WERI-Rb-1 (cell line): Measurements from ENCODE around the gene C1orf116.

Source experiments
- DNase-seq: peaks from one replicate; pipeline ENCODE4 v3.0.0-alpha.2; 2020
- H3K27ac ChIP-seq: fragments of 250-450 bp; sonication (Bioruptor Pico); 2 replicates; pipeline ENCODE4 v1.5.1; 2020; ENCODE audit warnings: mild to moderate bottlenecking, moderate library complexity
- H3K27me3 ChIP-seq: fragments of 250-450 bp; sonication (Bioruptor Pico); 2 replicates; pipeline ENCODE4 v1.5.1; 2021; ENCODE audit warnings: mild to moderate bottlenecking, low read depth, moderate library complexity; ENCODE audit not compliant: insufficient read depth, severe bottlenecking
- H3K36me3 ChIP-seq: fragments of 250-450 bp; sonication (Bioruptor Pico); 2 replicates; pipeline ENCODE4 v1.5.1; 2020; ENCODE audit warnings: mild to moderate bottlenecking, moderate library complexity
- H3K4me3 ChIP-seq: 2 replicates; pipeline ENCODE4 v1.5.1; 2011; ENCODE audit warnings: low read depth, mild to moderate bottlenecking, control low read depth, low read length
- H3K9me3 ChIP-seq: fragments of 250-450 bp; sonication (Bioruptor Pico); 2 replicates; pipeline ENCODE4 v1.5.1; 2021; ENCODE audit warnings: mild to moderate bottlenecking, moderate library complexity; ENCODE audit not compliant: severe bottlenecking
- TF ChIP-seq, protein P1 (sequence below): IDR thresholded peaks from 2 replicates; pipeline ENCODE4 v1.5.1; 2011; ENCODE audit warnings: low read depth, mild to moderate bottlenecking, control low read depth, inconsistent platforms, low read length

Gene C1orf116

DNA sequence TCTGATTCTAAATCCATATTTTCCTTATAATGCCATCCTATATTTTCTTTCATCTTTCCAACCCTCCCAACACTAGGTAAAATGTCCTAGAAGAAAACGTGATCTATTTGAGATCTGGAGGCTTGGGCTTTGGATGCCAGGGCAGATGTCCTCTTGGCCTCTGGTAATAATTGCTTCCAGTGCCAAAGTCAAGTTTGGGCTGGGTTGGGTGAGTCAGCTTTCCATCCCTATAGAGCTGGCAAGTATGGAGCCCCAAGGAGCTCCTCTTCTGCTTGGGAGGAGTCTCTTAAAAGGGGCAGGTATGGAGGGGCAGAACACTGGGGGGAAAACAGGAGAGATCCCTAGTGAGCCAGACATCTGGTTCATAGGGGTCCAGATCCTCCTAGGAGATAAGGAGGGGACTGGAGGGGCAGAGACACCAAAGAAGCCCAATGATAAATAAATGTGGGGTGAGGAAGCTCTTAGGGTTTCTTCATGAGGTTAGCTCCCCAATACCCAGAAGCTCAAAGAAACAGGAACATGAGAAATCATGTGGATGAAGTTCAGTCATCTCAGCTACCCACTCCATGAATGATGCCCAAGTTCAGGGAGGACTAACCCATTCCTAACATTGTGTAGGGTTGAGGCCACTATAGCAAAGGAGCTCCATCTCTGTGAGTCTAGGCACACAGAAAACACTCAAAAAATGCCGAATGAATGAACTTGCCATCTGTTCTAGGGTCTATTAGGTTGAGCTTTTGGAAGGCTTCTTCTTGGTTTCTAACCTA, 3.5 kb downstream of the C1orf116 start:
- DNase-seq = no peak
- H3K27me3 ChIP-seq = peaks cover 98% of the 10 kb centered on the region
- no peak overlapping the region for H3K4me3 ChIP-seq
- no peaks in the 10 kb centered on the region for H3K36me3 ChIP-seq
- peaks cover 2% of the 10 kb centered on the region for H3K9me3 ChIP-seq
- H3K27ac ChIP-seq = no peak overlapping the region
- TF ChIP-seq, protein P1, sequence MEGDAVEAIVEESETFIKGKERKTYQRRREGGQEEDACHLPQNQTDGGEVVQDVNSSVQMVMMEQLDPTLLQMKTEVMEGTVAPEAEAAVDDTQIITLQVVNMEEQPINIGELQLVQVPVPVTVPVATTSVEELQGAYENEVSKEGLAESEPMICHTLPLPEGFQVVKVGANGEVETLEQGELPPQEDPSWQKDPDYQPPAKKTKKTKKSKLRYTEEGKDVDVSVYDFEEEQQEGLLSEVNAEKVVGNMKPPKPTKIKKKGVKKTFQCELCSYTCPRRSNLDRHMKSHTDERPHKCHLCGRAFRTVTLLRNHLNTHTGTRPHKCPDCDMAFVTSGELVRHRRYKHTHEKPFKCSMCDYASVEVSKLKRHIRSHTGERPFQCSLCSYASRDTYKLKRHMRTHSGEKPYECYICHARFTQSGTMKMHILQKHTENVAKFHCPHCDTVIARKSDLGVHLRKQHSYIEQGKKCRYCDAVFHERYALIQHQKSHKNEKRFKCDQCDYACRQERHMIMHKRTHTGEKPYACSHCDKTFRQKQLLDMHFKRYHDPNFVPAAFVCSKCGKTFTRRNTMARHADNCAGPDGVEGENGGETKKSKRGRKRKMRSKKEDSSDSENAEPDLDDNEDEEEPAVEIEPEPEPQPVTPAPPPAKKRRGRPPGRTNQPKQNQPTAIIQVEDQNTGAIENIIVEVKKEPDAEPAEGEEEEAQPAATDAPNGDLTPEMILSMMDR = no peak

DNA sequence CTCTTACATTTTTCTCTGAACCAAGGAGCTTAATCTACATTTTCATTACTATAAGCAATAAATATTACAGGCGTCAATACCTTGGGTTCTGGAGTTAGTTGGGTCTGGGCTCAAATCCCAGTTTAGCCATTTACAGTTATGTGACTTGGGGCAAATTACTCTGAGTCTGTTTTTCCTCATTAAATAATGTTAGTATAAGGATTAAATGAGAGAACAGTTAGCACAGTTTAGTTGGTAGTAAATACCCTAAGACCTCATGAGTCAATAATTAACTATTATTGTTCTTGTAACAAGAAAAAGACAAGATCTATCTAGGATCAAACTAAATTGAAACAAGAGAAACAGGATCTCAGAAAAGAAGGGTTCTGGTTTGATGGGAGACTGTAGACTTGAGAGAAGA, 4.6 kb downstream of the C1orf116 start:
- Histone ChIP-seq H3K27ac (no peak overlapping the region), H3K9me3 (peaks cover 2% of the 10 kb centered on the region), H3K4me3 (no peak overlapping the region), H3K36me3 (no peaks in the 10 kb centered on the region), H3K27me3 (peaks cover 98% of the 10 kb centered on the region)
- DNase-seq = no peak
- TF ChIP-seq, protein P1 = no peak

DNA sequence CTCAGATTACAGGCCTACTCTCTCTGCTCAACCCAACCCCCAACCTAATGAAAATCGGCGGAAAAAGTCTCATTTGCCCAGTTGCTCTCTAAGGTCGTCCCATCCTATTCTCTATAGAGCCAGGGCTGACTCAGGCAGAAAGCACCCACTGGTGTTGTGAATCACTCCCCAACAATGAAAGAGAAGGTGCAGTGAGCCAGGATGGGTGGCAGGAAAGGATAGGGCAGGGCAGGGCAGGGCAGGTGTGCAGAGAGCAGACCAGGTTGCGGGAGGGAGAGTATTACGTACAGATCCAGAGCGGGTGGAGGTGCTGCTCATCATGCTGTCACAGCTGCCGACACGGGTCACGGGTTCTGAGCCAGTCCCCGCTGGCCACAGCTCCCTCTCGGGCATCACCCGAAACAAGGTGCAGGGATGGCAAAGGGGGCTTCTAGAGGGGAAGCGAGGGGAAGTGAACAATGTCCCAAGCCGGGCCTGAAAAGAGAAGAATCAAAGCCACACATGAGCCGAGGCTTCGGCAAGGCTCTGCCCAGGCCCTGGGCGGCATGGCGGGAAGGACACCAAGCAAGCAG, 5.3 kb downstream of the C1orf116 start:
- TF ChIP-seq, protein P1 = no peak
- no peaks in the 10 kb centered on the region for H3K36me3 ChIP-seq
- no peak overlapping the region for H3K4me3 ChIP-seq
- H3K27me3 ChIP-seq = peaks cover 98% of the 10 kb centered on the region
- no peak for DNase-seq
- H3K27ac ChIP-seq = no peak overlapping the region
- peaks cover 2% of the 10 kb centered on the region for H3K9me3 ChIP-seq

DNA sequence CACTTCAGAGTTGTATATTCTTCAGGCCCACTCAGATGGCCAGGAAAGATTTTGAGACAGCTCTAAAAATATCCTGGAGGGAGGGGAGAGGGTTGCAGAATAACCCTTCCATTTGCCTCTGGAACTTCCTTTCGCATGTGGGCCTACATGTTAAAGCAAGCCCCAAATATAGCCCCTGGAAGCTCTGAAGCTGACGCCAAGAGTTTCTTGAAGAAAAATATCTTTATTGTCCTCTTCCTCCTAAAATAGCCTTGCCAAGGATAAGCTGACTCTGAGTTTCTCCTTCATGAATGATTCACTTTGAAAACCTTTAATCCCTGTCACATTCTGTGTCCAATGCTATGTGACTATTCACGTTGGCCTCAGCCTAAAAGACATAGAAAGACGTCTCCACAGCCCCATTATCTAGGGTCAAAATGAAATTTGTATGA, 6.4 kb downstream of the C1orf116 start:
- TF ChIP-seq, protein P1 = no peak
- no peaks in the 10 kb centered on the region for H3K36me3 ChIP-seq
- H3K27me3 ChIP-seq = peaks cover 98% of the 10 kb centered on the region
- DNase-seq = no peak
- H3K27ac ChIP-seq = no peak overlapping the region
- H3K4me3 ChIP-seq = no peak overlapping the region
- H3K9me3 ChIP-seq = peaks cover 2% of the 10 kb centered on the region

DNA sequence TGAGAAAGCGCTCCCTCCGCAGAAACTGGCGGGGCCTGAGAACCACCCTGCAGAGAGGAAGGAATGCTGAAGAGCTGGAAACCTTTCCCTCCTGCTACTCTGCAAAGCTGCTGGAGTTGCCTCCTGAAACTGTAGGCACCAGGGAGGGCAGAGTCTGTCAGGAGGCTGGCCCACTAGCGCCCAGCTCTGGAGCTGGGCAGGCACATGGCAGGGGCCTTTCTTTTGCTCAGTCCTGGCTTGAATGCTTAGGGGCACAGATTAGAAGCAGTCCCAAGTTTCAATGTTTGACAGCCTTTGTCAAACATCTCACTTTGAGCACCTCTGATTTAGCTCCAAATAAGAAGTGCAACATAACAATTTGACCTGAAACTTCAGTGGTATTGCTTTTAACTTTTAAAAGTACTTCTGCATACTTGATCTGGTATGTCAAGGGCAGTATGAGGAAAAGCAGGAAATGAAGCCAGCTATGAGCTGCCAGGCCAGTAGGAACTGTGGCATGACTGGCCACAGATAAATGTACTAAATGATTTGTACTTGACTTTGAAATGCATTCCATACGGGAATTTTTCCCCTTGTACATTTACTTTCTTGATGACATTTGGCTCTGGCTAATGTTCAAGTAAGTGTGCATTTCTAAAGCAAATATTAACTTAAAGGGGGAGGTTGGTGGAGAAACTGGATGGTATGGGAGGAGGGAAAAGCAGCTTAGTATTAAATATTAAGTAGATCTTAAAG, 7.2 kb downstream of the C1orf116 start:
- Histone ChIP-seq H3K9me3 (peaks cover 2% of the 10 kb centered on the region), H3K27ac (no peak overlapping the region), H3K4me3 (no peak overlapping the region), H3K27me3 (peaks cover 98% of the 10 kb centered on the region), H3K36me3 (no peaks in the 10 kb centered on the region)
- TF ChIP-seq, protein P1 = no peak
- no peak for DNase-seq
